ENCODE results near the gene CINP.

DNA sequence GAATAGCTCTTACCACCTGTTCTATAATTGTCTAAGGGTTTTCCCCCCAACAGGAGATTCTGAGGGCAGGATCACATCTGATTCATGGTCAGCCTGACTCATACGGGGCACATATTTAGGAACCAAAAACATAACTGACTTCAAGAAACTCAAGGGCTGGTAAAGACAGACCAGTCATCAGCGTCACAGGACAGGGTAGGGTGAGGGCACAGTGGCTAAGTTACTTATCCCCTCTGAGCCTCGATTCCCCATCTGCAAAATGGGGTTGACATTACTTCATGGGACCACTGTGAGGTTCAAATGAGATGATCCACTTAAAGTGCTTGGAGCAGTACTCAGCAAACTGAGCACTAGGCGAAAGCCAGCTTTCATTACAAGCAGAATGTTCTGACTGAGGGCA, 606 bp downstream of the CINP start:
- TF ChIP-seq, protein P1, sequence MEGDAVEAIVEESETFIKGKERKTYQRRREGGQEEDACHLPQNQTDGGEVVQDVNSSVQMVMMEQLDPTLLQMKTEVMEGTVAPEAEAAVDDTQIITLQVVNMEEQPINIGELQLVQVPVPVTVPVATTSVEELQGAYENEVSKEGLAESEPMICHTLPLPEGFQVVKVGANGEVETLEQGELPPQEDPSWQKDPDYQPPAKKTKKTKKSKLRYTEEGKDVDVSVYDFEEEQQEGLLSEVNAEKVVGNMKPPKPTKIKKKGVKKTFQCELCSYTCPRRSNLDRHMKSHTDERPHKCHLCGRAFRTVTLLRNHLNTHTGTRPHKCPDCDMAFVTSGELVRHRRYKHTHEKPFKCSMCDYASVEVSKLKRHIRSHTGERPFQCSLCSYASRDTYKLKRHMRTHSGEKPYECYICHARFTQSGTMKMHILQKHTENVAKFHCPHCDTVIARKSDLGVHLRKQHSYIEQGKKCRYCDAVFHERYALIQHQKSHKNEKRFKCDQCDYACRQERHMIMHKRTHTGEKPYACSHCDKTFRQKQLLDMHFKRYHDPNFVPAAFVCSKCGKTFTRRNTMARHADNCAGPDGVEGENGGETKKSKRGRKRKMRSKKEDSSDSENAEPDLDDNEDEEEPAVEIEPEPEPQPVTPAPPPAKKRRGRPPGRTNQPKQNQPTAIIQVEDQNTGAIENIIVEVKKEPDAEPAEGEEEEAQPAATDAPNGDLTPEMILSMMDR (conservative IDR thresholded peaks at IDR 0.05; ENCODE audit: low read length): no peak
- TF ChIP-seq EZH2phosphoT487 (IDR thresholded peaks at IDR 0.05; ENCODE audit: borderline replicate concordance): no peak

All from Loucy (cell line).